ENCODE data around the gene ELP4. TPM values are rescaled to one million over a fixed set of nuclear protein-coding genes. Genes with fewer than 3 reads are reported as not detected.

ELP4 gene, protein sequence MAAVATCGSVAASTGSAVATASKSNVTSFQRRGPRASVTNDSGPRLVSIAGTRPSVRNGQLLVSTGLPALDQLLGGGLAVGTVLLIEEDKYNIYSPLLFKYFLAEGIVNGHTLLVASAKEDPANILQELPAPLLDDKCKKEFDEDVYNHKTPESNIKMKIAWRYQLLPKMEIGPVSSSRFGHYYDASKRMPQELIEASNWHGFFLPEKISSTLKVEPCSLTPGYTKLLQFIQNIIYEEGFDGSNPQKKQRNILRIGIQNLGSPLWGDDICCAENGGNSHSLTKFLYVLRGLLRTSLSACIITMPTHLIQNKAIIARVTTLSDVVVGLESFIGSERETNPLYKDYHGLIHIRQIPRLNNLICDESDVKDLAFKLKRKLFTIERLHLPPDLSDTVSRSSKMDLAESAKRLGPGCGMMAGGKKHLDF
- 9.0 TPM for polyA plus RNA-seq (2012; ENCODE audit: insufficient read depth, insufficient read length, low read depth)

- H3K36me3 ChIP-seq = no peaks in the 10 kb centered on the region
- no peaks in the 10 kb centered on the region for H3K27me3 ChIP-seq
- no peaks in the 10 kb centered on the region for H3K9me3 ChIP-seq
- peak within 1 kb of the TSS; percentile 90 for H3K4me3 ChIP-seq (ENCODE audit: low read depth, low read length)
- TF ChIP-seq CTCF (IDR thresholded peaks at IDR 0.05; ENCODE audit: low read depth, low read length) = no peak
- H3K4me1 ChIP-seq = no peaks in the 10 kb centered on the region
- peak; percentile 89 for DNase-seq
Measured at GRCh38 chr11:31509429-31510345, at the start of gene ELP4, which contains the start of gene IMMP1L. ELP4 (plus strand) TSS chr11:31509767; CDS start chr11:31509785, 18 bp downstream. IMMP1L (minus strand) TSS chr11:31509622; CDS start chr11:31463276, 46,346 bp downstream.

DNA sequence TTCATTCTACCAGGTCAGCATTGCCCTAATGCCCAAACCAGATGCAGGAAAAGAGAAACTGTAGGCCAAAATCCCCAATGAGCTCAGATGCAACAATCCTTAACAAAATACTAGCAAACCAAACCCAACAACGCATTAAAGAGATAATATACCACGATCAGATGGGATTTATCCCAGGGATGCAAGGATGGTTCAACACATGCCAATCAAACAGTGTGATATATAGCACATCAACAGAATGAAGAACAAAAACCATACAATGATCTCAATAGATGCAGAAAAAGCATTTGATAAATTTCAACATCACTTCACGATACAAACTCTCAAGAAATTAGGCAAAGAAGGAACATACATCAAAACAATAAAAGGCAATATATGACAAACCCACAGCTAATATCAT, 45.1 kb upstream of the ELP4 start:
- Histone ChIP-seq H3K4me3 (ENCODE audit: low read depth, low read length) (no peak overlapping the region), H3K27me3 (no peaks in the 10 kb centered on the region), H3K36me3 (no peaks in the 10 kb centered on the region), H3K4me1 (no peaks in the 10 kb centered on the region), H3K9me3 (no peaks in the 10 kb centered on the region)
- TF ChIP-seq CTCF (IDR thresholded peaks at IDR 0.05; ENCODE audit: low read depth, low read length) = no peak
- DNase-seq = no peak

DNA sequence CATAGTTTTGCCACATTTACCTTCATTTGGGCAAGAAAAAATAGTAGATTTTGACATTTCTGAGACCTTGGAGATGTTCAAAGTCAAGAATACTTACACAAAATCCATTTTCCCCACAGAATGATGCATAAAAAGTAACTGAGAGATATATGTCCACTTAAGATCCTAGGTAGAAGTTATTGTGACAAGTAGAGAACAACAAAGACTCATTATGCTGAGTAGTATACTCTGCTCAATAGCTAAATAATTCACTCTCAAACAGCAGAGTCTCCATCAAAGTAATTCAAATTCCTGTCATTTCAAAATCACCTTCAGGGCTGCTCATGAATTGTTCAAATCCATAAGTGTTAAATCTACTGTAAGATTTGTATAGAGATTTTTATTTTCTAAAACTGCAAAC, 35.5 kb upstream of the ELP4 start:
- H3K4me3 ChIP-seq (ENCODE audit: low read depth, low read length) = no peak overlapping the region
- H3K36me3 ChIP-seq = no peaks in the 10 kb centered on the region
- no peak for DNase-seq
- no peak for TF ChIP-seq CTCF (IDR thresholded peaks at IDR 0.05; ENCODE audit: low read depth, low read length)
- peaks cover 3% of the 10 kb centered on the region; the same call in 1 of the 2 replicates for H3K4me1 ChIP-seq
- no peaks in the 10 kb centered on the region for H3K9me3 ChIP-seq
- no peaks in the 10 kb centered on the region for H3K27me3 ChIP-seq

- no peak for TF ChIP-seq CTCF (IDR thresholded peaks at IDR 0.05; ENCODE audit: low read depth, low read length)
- Histone ChIP-seq H3K9me3 (no peaks in the 10 kb centered on the region), H3K36me3 (no peaks in the 10 kb centered on the region), H3K4me3 (ENCODE audit: low read depth, low read length) (peak overlapping the region; percentile 16; the same call in 1 of the 2 replicates), H3K4me1 (peaks cover 7% of the 10 kb centered on the region; the same call in 1 of the 2 replicates), H3K27me3 (no peaks in the 10 kb centered on the region)
- peak; percentile 32 for DNase-seq
Measured at GRCh38 chr11:31477528-31478222, 31.9 kb upstream of the ELP4 start.

DNA sequence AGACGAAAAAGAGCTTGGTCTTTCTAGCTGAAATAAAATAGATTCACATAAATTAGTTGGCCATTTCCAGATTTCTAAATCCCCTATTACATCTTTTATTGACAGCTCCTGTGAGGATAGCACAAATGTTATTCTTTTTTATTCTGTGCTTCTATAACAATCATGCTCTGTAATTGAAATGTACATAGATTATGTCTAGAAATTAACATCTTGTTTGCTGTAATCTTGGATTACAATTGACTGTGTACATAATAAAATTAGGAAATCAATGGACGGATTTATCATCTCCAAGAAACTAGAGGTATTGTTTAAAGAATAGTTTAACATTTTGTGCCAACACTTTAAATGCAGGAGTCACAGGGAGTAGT, 31.4 kb upstream of the ELP4 start:
- Histone ChIP-seq H3K4me3 (ENCODE audit: low read depth, low read length) (no peak overlapping the region), H3K9me3 (no peaks in the 10 kb centered on the region), H3K27me3 (no peaks in the 10 kb centered on the region), H3K4me1 (peaks cover 7% of the 10 kb centered on the region; the same call in 1 of the 2 replicates), H3K36me3 (no peaks in the 10 kb centered on the region)
- DNase-seq = no peak
- no peak for TF ChIP-seq CTCF (IDR thresholded peaks at IDR 0.05; ENCODE audit: low read depth, low read length)

Measured in BE2C (cell line).